Measurements from ENCODE around the gene SLC9A1. TPM values are rescaled to one million over a fixed set of nuclear protein-coding genes. Genes with fewer than 3 reads are reported as not detected.

The SLC9A1 gene
- total RNA-seq, 4 donors from 2014 or later = 7.3 to 16.0 (median 10.9) TPM

DNA sequence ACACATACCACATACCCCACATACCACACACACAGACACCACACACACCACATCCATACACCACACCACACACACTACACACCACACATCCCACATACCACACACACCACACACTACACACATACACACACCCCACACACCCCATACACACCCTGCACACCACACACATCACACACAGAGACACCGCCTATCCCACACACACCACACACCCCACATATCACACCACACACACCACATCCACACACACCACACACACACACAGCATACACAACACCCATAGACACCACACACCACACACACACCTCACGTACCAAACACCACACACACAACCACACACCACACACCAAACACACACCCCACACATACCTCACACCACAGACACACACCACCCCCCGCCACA is 68.3 kb downstream of the SLC9A1 start:
- TF ChIP-seq CTCF (IDR thresholded peaks at IDR 0.05; ENCODE audit: low read depth) = no peak

GRCh38 chr1:27086026-27086425 is 68.9 kb downstream of the SLC9A1 start:
- TF ChIP-seq CTCF (IDR thresholded peaks at IDR 0.05; ENCODE audit: low read depth) = no peak

DNA sequence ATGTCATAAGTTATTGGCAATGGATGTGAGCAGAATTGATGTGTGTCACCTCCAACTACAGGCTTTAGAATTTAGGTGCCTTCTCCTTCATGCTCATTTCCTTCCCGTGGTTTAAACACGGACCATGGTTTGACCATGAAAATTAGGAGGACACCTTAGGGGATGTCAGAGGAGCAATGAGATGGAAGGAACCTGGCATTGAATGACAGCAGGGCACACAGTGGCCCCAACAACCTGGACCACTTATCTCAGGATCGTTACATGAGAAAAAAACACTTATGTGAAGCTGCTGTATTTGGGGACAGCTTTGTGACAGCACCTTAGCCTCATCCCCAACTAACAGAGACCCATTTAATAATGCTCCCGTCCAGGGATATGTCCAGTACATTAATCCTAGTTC is 70.8 kb downstream of the SLC9A1 start:
- TF ChIP-seq CTCF (IDR thresholded peaks at IDR 0.05; ENCODE audit: low read depth) = no peak

- TF ChIP-seq CTCF (IDR thresholded peaks at IDR 0.05; ENCODE audit: low read depth) = no peak
These were observed 77.0 kb downstream of the SLC9A1 start for GRCh38 chr1:27077968-27078367.

DNA sequence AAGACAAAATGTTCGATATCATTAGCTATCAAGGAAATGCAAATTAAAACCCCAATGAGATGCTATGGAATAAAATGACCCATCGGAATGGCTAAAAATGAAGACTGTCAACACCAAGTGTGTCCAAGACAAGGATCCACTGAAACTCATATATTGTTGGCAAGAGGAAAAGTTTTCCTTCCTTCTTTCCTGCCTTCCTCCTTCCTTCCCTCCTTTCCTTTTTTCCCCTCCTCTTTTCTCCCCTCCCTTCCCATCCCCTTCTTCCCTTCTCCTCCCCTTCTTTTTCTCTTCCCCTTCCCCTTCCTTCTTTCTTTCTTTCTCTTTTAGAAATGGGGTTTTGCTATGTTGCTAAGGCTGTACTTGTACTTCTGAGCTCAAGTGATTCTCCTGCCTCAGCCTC is 78.1 kb downstream of the SLC9A1 start:
- no peak for TF ChIP-seq CTCF (IDR thresholded peaks at IDR 0.05; ENCODE audit: low read depth)

DNA sequence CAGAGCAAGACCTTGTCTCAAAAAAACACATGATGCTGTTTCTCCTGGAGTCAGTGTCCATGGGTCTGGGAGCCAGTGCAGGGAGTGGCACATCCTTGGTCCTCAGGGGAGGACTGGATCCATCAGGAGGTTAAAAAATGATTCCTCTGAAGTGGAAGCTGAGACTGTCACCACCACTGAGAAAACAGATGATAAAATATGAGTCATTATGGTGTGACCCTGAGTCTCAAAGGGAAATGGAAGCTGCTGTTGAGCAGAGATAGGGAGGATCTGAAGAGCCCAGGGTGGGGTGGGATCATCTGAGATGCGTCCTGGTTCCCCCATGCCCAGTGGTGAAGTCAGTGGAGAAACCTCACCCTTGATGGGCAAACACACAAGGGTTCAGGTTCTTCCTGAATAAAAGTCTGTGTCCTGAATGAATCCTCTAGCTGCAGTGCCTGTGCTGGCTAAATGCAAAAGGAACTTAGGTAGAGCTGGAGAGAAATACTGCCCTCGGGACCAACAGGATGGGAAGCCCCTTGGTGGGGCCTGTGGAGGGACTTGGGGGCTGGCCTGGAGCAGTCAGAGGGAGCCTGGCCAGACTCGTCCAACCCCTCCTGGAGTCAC is 80.6 kb downstream of the SLC9A1 start:
- no peak for TF ChIP-seq CTCF (IDR thresholded peaks at IDR 0.05; ENCODE audit: low read depth)

DNA sequence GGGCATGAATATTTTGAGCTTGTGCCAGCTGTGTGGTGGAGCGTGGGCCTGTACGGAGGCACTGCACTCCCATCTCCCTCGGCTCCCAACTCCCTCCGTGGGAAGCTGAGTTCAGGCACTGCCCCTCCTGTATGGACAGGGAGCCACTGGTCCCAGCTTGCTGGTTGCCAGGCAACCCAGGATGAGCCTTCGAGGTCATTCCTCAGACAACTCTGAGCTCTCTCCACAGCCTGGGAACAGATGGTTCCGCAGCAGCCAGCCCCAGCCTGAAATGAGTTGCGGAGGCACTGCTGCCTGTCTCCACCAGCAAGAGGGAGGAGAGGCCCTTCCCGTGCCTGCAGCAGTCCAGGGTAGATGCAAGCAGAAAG is 83.9 kb downstream of the SLC9A1 start:
- TF ChIP-seq CTCF (IDR thresholded peaks at IDR 0.05; ENCODE audit: low read depth) = no peak
